HG02938 (cell line): Measurements from ENCODE around the gene PCSK9.
A peak's percentile ranks its signal among the peaks of the same experiment; 100 is the strongest.

Experiments
- ATAC-seq: cut with Tn5 transposase; IDR thresholded peaks from one replicate; pipeline ENCODE4 v1.9.1; 2021; ENCODE audit warnings: mild to moderate bottlenecking, moderate library complexity; ENCODE audit not compliant: unreplicated experiment

Gene PCSK9

GRCh38 chr1:55057270-55057955, 18.1 kb downstream of the PCSK9 start:
- no peak for ATAC-seq

GRCh38 chr1:55057956-55058298, 18.6 kb downstream of the PCSK9 start:
- no peak for ATAC-seq

GRCh38 chr1:55059302-55060132, 20.2 kb downstream of the PCSK9 start:
- ATAC-seq = no peak

GRCh38 chr1:55060133-55060999, 21.0 kb downstream of the PCSK9 start:
- ATAC-seq = peak; percentile 71

GRCh38 chr1:55061000-55061705, 21.8 kb downstream of the PCSK9 start:
- ATAC-seq = no peak

GRCh38 chr1:55061706-55062321, 22.5 kb downstream of the PCSK9 start:
- ATAC-seq = no peak

GRCh38 chr1:55062801-55063576, 23.6 kb downstream of the PCSK9 start:
- ATAC-seq = no peak

GRCh38 chr1:55063577-55063942, 24.2 kb downstream of the PCSK9 start:
- ATAC-seq = no peak

GRCh38 chr1:55064071-55064581, 24.8 kb downstream of the PCSK9 start:
- no peak for ATAC-seq

GRCh38 chr1:55064861-55065263, 25.5 kb downstream of the PCSK9 start:
- no peak for ATAC-seq

GRCh38 chr1:55065648-55066047, 26.3 kb downstream of the PCSK9 start:
- no peak for ATAC-seq

- ATAC-seq = no peak
These were observed 27.9 kb downstream of the PCSK9 start for GRCh38 chr1:55067022-55067778.

GRCh38 chr1:55067914-55068313, 28.6 kb downstream of the PCSK9 start:
- ATAC-seq = no peak

GRCh38 chr1:55068638-55069037, 29.3 kb downstream of the PCSK9 start:
- no peak for ATAC-seq

GRCh38 chr1:55069280-55069679, 29.9 kb downstream of the PCSK9 start:
- ATAC-seq = no peak

- no peak for ATAC-seq
These were observed 31.2 kb downstream of the PCSK9 start for GRCh38 chr1:55070293-55071164.

- no peak for ATAC-seq
These were observed 32.1 kb downstream of the PCSK9 start for GRCh38 chr1:55071477-55071876.
